Psoas muscle (tissue), 8 donors: ENCODE measurements around the gene COMP. TPM values are rescaled to one million over a fixed set of nuclear protein-coding genes. Genes with fewer than 3 reads are reported as not detected.

Experiments
- ATAC-seq, 4 donors: fragments of 200-7000 bp; cut with Tn5 transposase; one replicate each; pipeline ENCODE4 v1.9.1; 2020; ENCODE audit warnings: moderate library complexity in 3 of 4, mild to moderate bottlenecking in 2 of 4
- DNase-seq, 2 donors: peaks; one replicate each; pipeline ENCODE4 v3.0.0-alpha.2; 2020
- H3K27ac ChIP-seq: fragments of 200-600 bp; one replicate; pipeline ENCODE4 v1.8.0; 2022
- H3K27me3 ChIP-seq, 3 donors: fragments of 200-600 bp in 1 of 3; one replicate each; pipeline versions ENCODE4 v1.6.1 to v1.8.0; 2013 to 2022; ENCODE audit warnings: low read length in 2 of 3, mild to moderate bottlenecking in 2 of 3, moderate library complexity in 1 of 3; ENCODE audit not compliant: insufficient read depth in 3 of 3
- H3K36me3 ChIP-seq, 2 donors: fragments of 200-600 bp in 1 of 2; one replicate each; pipeline versions ENCODE4 v1.6.1 to v1.8.0; 2013 to 2022; ENCODE audit warnings: low read depth in 1 of 2, mild to moderate bottlenecking in 1 of 2, moderate library complexity in 1 of 2; ENCODE audit not compliant: insufficient read depth in 1 of 2
- H3K4me1 ChIP-seq: fragments of 200-600 bp; one replicate; pipeline ENCODE4 v1.8.0; 2022
- H3K4me3 ChIP-seq: fragments of 200-600 bp; one replicate; pipeline ENCODE4 v1.8.0; 2022; ENCODE audit warnings: mild to moderate bottlenecking
- H3K9me3 ChIP-seq: fragments of 200-600 bp; one replicate; pipeline ENCODE4 v1.8.0; 2022
- WGBS, 3 donors: extraction: QIAGEN DNeasy Blood & Tissue Kit; methylation state at CpG; one replicate each; pipeline versions ENCODE4 v1.1.6 to v1.1.7; 2013; 5-methylcytosine and 5-hydroxymethylcytosine counted together
- intact Hi-C, 2 donors: fragments of 100-400 bp; cut with DNase I; formaldehyde crosslinking; loops; one replicate each; pipeline versions ENCODE4 v1.11.0 to v1.14.2; 2022
- polyA plus RNA-seq, 3 donors: library from polyadenylated mRNA; stranded (reverse); fragments of 200-250 nt; gene quantifications; one replicate each; pipeline ENCODE4 v1.2.3, GENCODE V29; 2013
- total RNA-seq, 4 donors: library from RNA; stranded (reverse); fragmentation: NEBNext Ultra II Directional in 2 of 4; extraction: Animal tissue kit (Norgen Biotek cat#: 25700) in 2 of 4; gene quantifications; one replicate each; pipeline versions ENCODE4 v1.2.1 to v1.2.4, GENCODE V29; 2021 to 2023
- TF ChIP-seq, protein P1 (sequence below): fragments of 200-600 bp; IDR thresholded peaks from one replicate; pipeline ENCODE4 v1.8.0; 2022; ENCODE audit warnings: antibody characterized with exemption
- donor health status: healthy with polysubstance abuse.
- donor health status: DM: no; HTN: no; CAD: no; lungs with moderate emphysema.
- donor health status: Bipolar disorder and iron deficiency.
- donor health status: healthy.
- donor health status: DM: yes; HTN: yes; CAD: no.
- donor health status: DM: no; HTN: no; CAD: no.
- donor health status: DM: no; HTN: no; CAD: no.
- donor health status: DM: yes; HTN: yes; CAD: no.

Gene COMP
- total and polyA plus RNA-seq, 7 donors = 0.10 to 1.8 (median 0.84) TPM; not detected in 1

DNA sequence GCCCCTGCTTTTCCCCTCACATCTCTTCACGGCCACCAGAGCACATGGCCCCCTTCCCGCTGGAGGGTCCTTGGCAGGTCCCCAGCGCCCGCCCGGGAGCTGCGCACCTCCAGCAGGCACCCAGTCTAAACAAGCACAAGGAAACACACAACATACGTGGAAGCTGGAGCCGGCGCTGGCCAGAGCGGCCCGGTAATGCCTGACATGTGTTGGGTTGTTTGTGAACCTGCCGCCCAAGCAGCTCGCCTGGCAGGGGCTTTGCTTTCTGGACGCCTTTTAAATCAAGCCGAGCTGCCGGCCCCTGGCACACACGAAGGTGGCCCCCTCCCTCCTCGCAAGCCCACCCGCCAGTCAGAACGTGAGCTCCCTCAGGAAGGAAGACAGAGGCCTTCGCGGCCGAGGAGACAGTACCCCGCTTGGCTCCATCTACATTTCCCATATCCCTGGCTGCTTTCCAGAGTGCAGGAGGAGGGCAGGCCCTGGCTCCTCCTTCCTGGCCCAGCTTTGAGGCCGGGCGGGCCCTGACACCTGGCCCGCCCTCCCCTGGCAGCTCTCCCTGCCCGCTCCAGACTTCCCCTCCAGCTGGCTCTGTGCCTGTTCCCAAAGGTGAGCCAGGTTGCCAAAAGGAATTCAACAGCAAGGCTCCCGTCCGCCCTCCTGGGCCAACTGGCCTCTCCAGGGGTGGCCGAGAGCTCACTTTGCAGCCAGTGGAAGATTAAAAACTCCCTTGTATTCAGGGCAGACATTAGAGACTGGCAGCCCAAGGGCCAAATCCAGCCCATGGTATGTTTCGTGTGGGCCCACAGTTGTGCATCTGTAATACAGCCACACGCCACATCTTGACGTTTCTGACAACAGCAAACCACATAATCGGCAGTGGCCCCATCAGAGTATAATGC, 28.7 kb downstream of the COMP start:
- no peaks in the 10 kb centered on the region for H3K9me3 ChIP-seq
- WGBS, 3 donors = 18 to 24% (median 19%) methylated on average over 34 to 35 of the region's 35 CpGs
- H3K27me3 ChIP-seq = no peaks in the 10 kb centered on the region
- H3K4me3 ChIP-seq = peak overlapping the region; percentile 46
- TF ChIP-seq, protein P1, sequence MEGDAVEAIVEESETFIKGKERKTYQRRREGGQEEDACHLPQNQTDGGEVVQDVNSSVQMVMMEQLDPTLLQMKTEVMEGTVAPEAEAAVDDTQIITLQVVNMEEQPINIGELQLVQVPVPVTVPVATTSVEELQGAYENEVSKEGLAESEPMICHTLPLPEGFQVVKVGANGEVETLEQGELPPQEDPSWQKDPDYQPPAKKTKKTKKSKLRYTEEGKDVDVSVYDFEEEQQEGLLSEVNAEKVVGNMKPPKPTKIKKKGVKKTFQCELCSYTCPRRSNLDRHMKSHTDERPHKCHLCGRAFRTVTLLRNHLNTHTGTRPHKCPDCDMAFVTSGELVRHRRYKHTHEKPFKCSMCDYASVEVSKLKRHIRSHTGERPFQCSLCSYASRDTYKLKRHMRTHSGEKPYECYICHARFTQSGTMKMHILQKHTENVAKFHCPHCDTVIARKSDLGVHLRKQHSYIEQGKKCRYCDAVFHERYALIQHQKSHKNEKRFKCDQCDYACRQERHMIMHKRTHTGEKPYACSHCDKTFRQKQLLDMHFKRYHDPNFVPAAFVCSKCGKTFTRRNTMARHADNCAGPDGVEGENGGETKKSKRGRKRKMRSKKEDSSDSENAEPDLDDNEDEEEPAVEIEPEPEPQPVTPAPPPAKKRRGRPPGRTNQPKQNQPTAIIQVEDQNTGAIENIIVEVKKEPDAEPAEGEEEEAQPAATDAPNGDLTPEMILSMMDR = no peak
- H3K36me3 ChIP-seq = no peaks in the 10 kb centered on the region
- DNase-seq (peak; percentile 69 to 87), ATAC-seq (peak; percentile 72 to 84 (median 78))
- intact Hi-C loops = no loop called here
- H3K27ac ChIP-seq = peak overlapping the region; percentile 69
- peaks cover 31% of the 10 kb centered on the region for H3K4me1 ChIP-seq

GRCh38 chr19:18761531-18762110, 29.5 kb downstream of the COMP start:
- Histone ChIP-seq H3K9me3 (no peaks in the 10 kb centered on the region), H3K36me3 (peaks cover 0 to 4% of the 10 kb centered on the region in 2 donors), H3K4me1 (peaks cover 31% of the 10 kb centered on the region), H3K4me3 (no peak overlapping the region), H3K27ac (peak overlapping the region; percentile 69), H3K27me3 (no peaks in the 10 kb centered on the region)
- intact Hi-C loops = no loop called here
- TF ChIP-seq, protein P1 = no peak
- WGBS, 3 donors = 85 to 91% (median 88%) methylated on average over 12 to 16 of the region's 16 CpGs
- DNase-seq = no peak
- ATAC-seq = no peak

DNA sequence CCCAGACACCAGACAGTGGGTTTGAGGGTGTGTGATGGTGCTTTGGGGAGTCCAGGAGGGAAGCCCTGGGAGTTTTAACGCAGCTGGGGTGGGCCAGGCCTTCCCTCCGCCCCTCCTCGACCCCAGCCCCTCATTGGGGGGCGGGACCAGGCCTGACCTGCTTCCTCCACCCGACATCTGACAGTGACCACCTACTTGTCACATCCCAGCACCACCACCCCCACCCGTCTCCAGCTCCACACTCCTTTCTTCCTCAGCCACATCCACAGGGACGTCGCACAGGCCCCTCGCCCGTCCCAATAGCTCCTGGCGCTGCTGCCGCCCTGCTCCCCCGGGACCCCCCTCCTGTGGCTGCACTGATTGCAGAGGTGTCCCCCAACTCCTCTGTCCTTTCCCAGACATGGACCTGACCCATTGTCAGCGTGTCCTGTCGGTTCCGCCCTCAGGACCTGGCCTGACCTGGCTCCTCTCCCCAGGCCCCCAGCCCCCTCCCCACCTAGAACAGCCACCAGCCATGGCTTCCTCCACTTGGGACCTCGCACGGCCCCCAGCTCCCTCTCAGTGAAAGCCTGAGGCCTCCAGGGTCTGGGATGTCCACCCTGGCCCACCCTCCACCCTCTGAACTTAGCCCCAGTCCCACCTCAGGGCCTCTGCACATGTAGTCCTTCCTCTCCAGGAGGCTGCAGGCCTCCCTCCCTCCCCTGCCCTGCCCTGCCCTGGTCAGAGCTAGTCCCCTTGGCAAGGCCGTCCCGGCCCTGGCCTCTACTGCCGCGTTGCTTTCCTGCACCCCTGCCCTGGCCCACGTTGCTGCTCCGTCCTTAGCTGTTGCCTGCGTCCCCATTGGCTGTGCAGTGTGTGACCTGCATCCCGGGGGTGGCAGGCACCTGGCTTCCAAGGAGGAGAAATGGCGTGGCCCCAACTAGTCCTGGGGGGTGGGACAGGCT, 30.4 kb downstream of the COMP start:
- TF ChIP-seq, protein P1 = no peak
- intact Hi-C loops = no loop called here
- H3K36me3 ChIP-seq = peaks cover 0 to 7% of the 10 kb centered on the region in 2 donors
- no peak overlapping the region for H3K27ac ChIP-seq
- no peaks in the 10 kb centered on the region for H3K27me3 ChIP-seq
- ATAC-seq (no peak), DNase-seq (no peak)
- no peaks in the 10 kb centered on the region for H3K9me3 ChIP-seq
- peaks cover 31% of the 10 kb centered on the region for H3K4me1 ChIP-seq
- 88 to 92% (median 90%) methylated on average over 24 to 27 of the region's 27 CpGs for WGBS, 3 donors
- no peak overlapping the region for H3K4me3 ChIP-seq

GRCh38 chr19:18759995-18760426, 31.1 kb downstream of the COMP start:
- WGBS, 3 donors = 88 to 92% (median 89%) methylated on average over 22 of the region's 22 CpGs

More at GRCh38 chr19:18759995-18760426, 31.1 kb downstream of the COMP start:
- Histone ChIP-seq H3K27me3 (no peaks in the 10 kb centered on the region), H3K36me3 (peaks cover 0 to 7% of the 10 kb centered on the region in 2 donors), H3K9me3 (no peaks in the 10 kb centered on the region), H3K4me1 (peaks cover 31% of the 10 kb centered on the region), H3K27ac (no peak overlapping the region), H3K4me3 (no peak overlapping the region)
- DNase-seq (no peak), ATAC-seq (no peak)
- intact Hi-C loops = no loop called here
- TF ChIP-seq, protein P1 = no peak
